K562 (cell line): ENCODE measurements around the gene PEPD. TPM values are rescaled to one million over a fixed set of nuclear protein-coding genes. Genes with fewer than 3 reads are reported as not detected.

ENCODE experiments used
- ATAC-seq: fragments of 200-7000 bp; cut with Tn5 transposase; 3 replicates; pipeline ENCODE4 v1.9.1; 2020; ENCODE audit warnings: moderate library complexity
- BruUV-seq: library from RNA; stranded (reverse); fragments of 400-500 nt; replicated peaks from 2 replicates; lab custom pipeline; 2021; lab: Mats Ljungman, UMichigan
- CTCF ChIA-PET: fragments of 300-600 bp; formaldehyde crosslinking; extraction: SDS; loops from one replicate; lab custom pipeline; 2021; ENCODE audit warnings: low intra/inter-chr PET ratio; lab: Yijun Ruan, JAX
- POLR2A ChIA-PET: fragments of 300-600, 350-650 bp; sonication (Branson Sonifier 250); formaldehyde crosslinking; extraction: SDS; loops from one replicate; lab custom pipeline; 2021; ENCODE audit warnings: antibody characterized with exemption, inconsistent platforms; lab: Yijun Ruan, JAX
- DNase-seq, 4 experiments: peaks; one replicate each; pipeline versions ENCODE4 v3.0.0 to v3.0.0-alpha.2; 2011 to 2018; ENCODE audit warnings: low spot score in 3 of 4, mixed read lengths in 3 of 4; ENCODE audit errors: extremely low read depth in 1 of 4
- FAIRE-seq: peaks from 2 replicates; lab custom pipeline; 2011; peaks lifted over from hg19 to GRCh38; lab: Jason Lieb, UNC
- H2AFZ ChIP-seq: 2 replicates; pipeline ENCODE4 v1.6.0; 2011; ENCODE audit warnings: low read depth, low read length, control low read depth, inconsistent platforms
- H3K27ac ChIP-seq: fragments of 200-600 bp; 3 replicates; pipeline ENCODE4 v1.8.0; 2011; ENCODE audit warnings: low read depth, mild to moderate bottlenecking, control low read depth, inconsistent platforms, low read length, moderate library complexity, mixed read lengths; ENCODE audit errors: extremely low read depth
- H3K27me3 ChIP-seq, 2 experiments: fragments of 300-600 bp in 1 of 2; 2 replicates in 1 of 2; 3 replicates in 1 of 2; pipeline versions ENCODE4 v1.6.0 to v1.8.0; 2011; ENCODE audit warnings: inconsistent platforms in 2 of 2, low read length in 2 of 2, mild to moderate bottlenecking in 1 of 2, mixed read lengths in 1 of 2, moderate library complexity in 1 of 2; ENCODE audit not compliant: control insufficient read depth in 2 of 2, insufficient read depth in 2 of 2
- H3K36me3 ChIP-seq: fragments of 300-600 bp; 3 replicates; pipeline ENCODE4 v1.8.0; 2011; ENCODE audit warnings: mild to moderate bottlenecking, low read length, inconsistent platforms; ENCODE audit not compliant: control insufficient read depth, insufficient read depth
- H3K4me1 ChIP-seq, 2 experiments: fragments of 200-600 bp in 1 of 2; replicated peaks in 1 of 2; 2 replicates in 1 of 2; 3 replicates in 1 of 2; pipeline versions ENCODE4 v1.5.1 to v1.8.0; 2011; ENCODE audit warnings: inconsistent platforms in 2 of 2, low read length in 2 of 2, mild to moderate bottlenecking in 1 of 2, mixed read lengths in 1 of 2, moderate library complexity in 1 of 2; ENCODE audit not compliant: control insufficient read depth in 2 of 2, insufficient read depth in 2 of 2
- H3K4me2 ChIP-seq: 2 replicates; pipeline ENCODE4 v1.6.1; 2011; ENCODE audit warnings: low read length, control low read depth, inconsistent platforms, mixed read lengths; ENCODE audit not compliant: insufficient read depth
- H3K4me3 ChIP-seq: fragments of 200-600 bp; sonication (generic), shearing (Covaris generic); 2 replicates; pipeline ENCODE4 v1.5.1; 2016; ENCODE audit warnings: control low read depth, inconsistent platforms
- H3K79me2 ChIP-seq: fragments of 200-600 bp; 3 replicates; pipeline ENCODE4 v1.8.0; 2011; ENCODE audit warnings: low read length, inconsistent platforms; ENCODE audit not compliant: control insufficient read depth, insufficient read depth
- H3K9ac ChIP-seq, 2 experiments: 2 replicates each; pipeline versions ENCODE4 v1.6.0 to v1.6.1; 2011; ENCODE audit warnings: low read depth in 2 of 2, low read length in 2 of 2, control low read depth in 1 of 2, inconsistent platforms in 1 of 2, mild to moderate bottlenecking in 1 of 2, mixed read lengths in 1 of 2; ENCODE audit not compliant: insufficient read depth in 1 of 2
- H3K9me1 ChIP-seq: one replicate; pipeline ENCODE4 v1.6.0; 2011; ENCODE audit warnings: inconsistent platforms, mild to moderate bottlenecking, low read length, moderate library complexity; ENCODE audit not compliant: control insufficient read depth, insufficient read depth
- H3K9me3 ChIP-seq: replicated peaks from 2 replicates; pipeline ENCODE4 v1.5.1; 2011; ENCODE audit warnings: low read depth, low read length, inconsistent platforms; ENCODE audit not compliant: control insufficient read depth, insufficient read depth
- H4K20me1 ChIP-seq: replicated peaks from 2 replicates; pipeline ENCODE4 v1.6.1; 2011; ENCODE audit warnings: low read length, inconsistent platforms, mixed read lengths; ENCODE audit not compliant: control insufficient read depth, insufficient read depth
- ARID1B ChIP-seq: fragments of 450-650 bp; IDR thresholded peaks from 2 replicates; pipeline ENCODE4 v1.6.1; 2016; ENCODE audit warnings: antibody characterized with exemption, mild to moderate bottlenecking, inconsistent platforms
- BMI1 ChIP-seq: fragments of 150-350 bp; IDR thresholded peaks from 2 replicates; pipeline ENCODE4 v1.6.1; 2014; ENCODE audit warnings: low read length
- CBX8 ChIP-seq: fragments of 200-600 bp; sonication (generic); IDR thresholded peaks from 2 replicates; pipeline ENCODE4 v1.6.1; 2012; ENCODE audit warnings: borderline replicate concordance, mixed run types, low read depth, mild to moderate bottlenecking, moderate library complexity, mixed read lengths, low read length, control low read depth, inconsistent platforms; ENCODE audit not compliant: poor library complexity, severe bottlenecking; ENCODE audit errors: extremely low read depth
- CCAR2 ChIP-seq: fragments of 200-400 bp; formaldehyde crosslinking; IDR thresholded peaks from 2 replicates; pipeline ENCODE4 v1.6.1; 2017; ENCODE audit warnings: mild to moderate bottlenecking, low read depth, low read length
- DIDO1 ChIP-seq: fragments of 450-650 bp; IDR thresholded peaks from 2 replicates; pipeline ENCODE4 v1.6.1; 2016; ENCODE audit warnings: low read depth, missing biosample characterization, missing genetic modification characterization
- ERF ChIP-seq: fragments of 450-650 bp; formaldehyde crosslinking; IDR thresholded peaks from 2 replicates; pipeline ENCODE4 v1.4.0; 2020; ENCODE audit warnings: mild to moderate bottlenecking, mixed read lengths
- HDAC8 ChIP-seq: fragments of 450-650 bp; IDR thresholded peaks from 2 replicates; pipeline ENCODE4 v1.6.1; 2016; ENCODE audit warnings: mild to moderate bottlenecking, missing genetic modification characterization, moderate library complexity, missing compliant biosample characterization
- HES1 ChIP-seq: fragments of 450-650 bp; IDR thresholded peaks from 2 replicates; pipeline ENCODE4 v1.6.1; 2016; ENCODE audit warnings: low read depth, mild to moderate bottlenecking, moderate library complexity
- HMG20A ChIP-seq: fragments of 450-650 bp; formaldehyde crosslinking; conservative IDR thresholded peaks from 2 replicates; pipeline ENCODE4 v1.4.0; 2020; ENCODE audit warnings: mild to moderate bottlenecking, mixed read lengths
- IRF2 ChIP-seq: sonication (generic); formaldehyde crosslinking; IDR thresholded peaks from 2 replicates; pipeline ENCODE4 v1.8.1; 2022; ENCODE audit warnings: mild to moderate bottlenecking, missing genetic modification reagents
- KLF13 ChIP-seq: fragments of 450-650 bp; IDR thresholded peaks from 2 replicates; pipeline ENCODE4 v1.6.1; 2016; ENCODE audit warnings: missing genetic modification characterization, low read depth, mild to moderate bottlenecking, missing compliant biosample characterization, moderate library complexity, borderline replicate concordance
- MCM2 ChIP-seq: fragments of 450-650 bp; IDR thresholded peaks from 2 replicates; pipeline ENCODE4 v1.6.1; 2017; ENCODE audit warnings: low read depth, mild to moderate bottlenecking
- MED1 ChIP-seq: sonication (generic); formaldehyde crosslinking; IDR thresholded peaks from 2 replicates; pipeline ENCODE4 v1.8.1; 2023; ENCODE audit warnings: missing genetic modification reagents, borderline replicate concordance
- NEUROD1 ChIP-seq: fragments of 150-350 bp; IDR thresholded peaks from 2 replicates; pipeline ENCODE4 v1.6.1; 2014; ENCODE audit warnings: borderline replicate concordance, low read length, low read depth; ENCODE audit not compliant: partially characterized antibody
- NFE2L1 ChIP-seq: fragments of 450-650 bp; IDR thresholded peaks from 2 replicates; pipeline ENCODE4 v1.6.1; 2016; ENCODE audit warnings: missing genetic modification characterization, low read depth, mild to moderate bottlenecking, missing compliant biosample characterization, moderate library complexity, borderline replicate concordance
- SMARCA5 ChIP-seq: fragments of 450-650 bp; IDR thresholded peaks from 2 replicates; pipeline ENCODE4 v1.6.1; 2016
- ZBTB34 ChIP-seq: fragments of 250-450 bp; sonication (Bioruptor Pico); IDR thresholded peaks from 2 replicates; pipeline ENCODE4 v1.8.0; 2021; ENCODE audit warnings: mild to moderate bottlenecking, moderate library complexity
- ZNF778 ChIP-seq: fragments of 450-650 bp; formaldehyde crosslinking; IDR thresholded peaks from 2 replicates; pipeline ENCODE4 v1.4.0; 2020; ENCODE audit warnings: mild to moderate bottlenecking, moderate library complexity
- whole genome bisulfite sequencing: fragments of 100-300 bp; shearing (Covaris generic); methylation state at CpG from one replicate; pipeline ENCODE4 v1.1.6; 2016; ENCODE audit warnings: low coverage, mixed read lengths; ENCODE audit not compliant: insufficient coverage; ENCODE audit errors: missing lambda C conversion rate; 5-methylcytosine and 5-hydroxymethylcytosine counted together
- in situ Hi-C: fragments of 300-500 bp; cut with MboI; formaldehyde crosslinking; loops from 4 replicates; pipeline ENCODE4 v1.15.0; 2018; ENCODE audit warnings: inconsistent platforms, mixed read lengths
- intact Hi-C: fragments of 100-400 bp; cut with micrococcal nuclease; formaldehyde crosslinking; loops from 2 replicates; pipeline ENCODE4 v1.14.2; 2022
- polyA plus RNA-seq, 8 experiments: library from polyadenylated mRNA; depleted of rRNA in 4 of 8; stranded (reverse) in 5 of 8; unstranded in 3 of 8; fragments of >200 nt; fragmentation: Nextera tagmentation in 2 of 8; fragmentation: Illumina TruSeq in 1 of 8; extraction: Ambion mirVana in 2 of 8; extraction: Trizol in 1 of 8; gene quantifications; 2 replicates each; pipeline versions ENCODE4 v1.2.1 to v1.2.3, GENCODE V29; 2011 to 2014; ENCODE audit warnings: inconsistent platforms in 1 of 8, missing spikeins in 1 of 8
- total RNA-seq, 7 experiments: library from RNA; depleted of rRNA in 6 of 7; stranded (reverse); fragments of >200 nt in 6 of 7; fragmentation: Illumina TruSeq in 2 of 7; extraction: Trizol in 2 of 7; gene quantifications; 2 replicates each; pipeline versions ENCODE4 v1.2.1 to v1.2.3, GENCODE V29; 2011 to 2021; ENCODE audit warnings: low replicate concordance in 1 of 7

Gene PEPD
- total and polyA plus RNA-seq, 9 of the 15 experiments (the other 6 are each of a cell fraction or from before 2014, with no cell fraction given), result 1.3 to 19.2 (median 16.0) TPM

GRCh38 chr19:33467851-33468250 lies 53.7 kb downstream of the PEPD start:
- intact Hi-C loops, result no loop called here
- no peaks in the 10 kb centered on the region for H3K9me3 ChIP-seq
- no peak overlapping the region for H2AFZ ChIP-seq
- no peak overlapping the region for H3K4me2 ChIP-seq
- H3K27me3 ChIP-seq, result peaks cover 7 to 27% of the 10 kb centered on the region in 2 experiments; a peak in 2 of 5 replicates
- ChIA-PET POLR2A (interaction anchor here (0.7 kb wide), 2 partner anchors 110 to 247 kb away, joined by 3 read pairs; no protein-coding TSS in a partner anchor), CTCF (no interaction called here)
- H3K4me1 ChIP-seq, result peaks cover 0 to 4% of the 10 kb centered on the region in 2 experiments; a peak in 2 of 5 replicates
- H3K36me3 ChIP-seq, result no peaks in the 10 kb centered on the region
- H3K79me2 ChIP-seq, result no peaks in the 10 kb centered on the region
- peaks cover 18% of the 10 kb centered on the region for H4K20me1 ChIP-seq
- in situ Hi-C loops, result no loop called here
- H3K27ac ChIP-seq, result no peak overlapping the region
- BruUV-seq, result no TSS peak
- TF ChIP-seq BMI1 (no peak), HDAC8 (tag) (no peak), MCM2 (no peak), IRF2 (CRISPR knock-in tag) (no peak), DIDO1 (no peak), MED1 (CRISPR knock-in tag) (no peak), NEUROD1 (no peak), CBX8 (no peak), KLF13 (no peak), ZBTB34 (no peak), CCAR2 (no peak), SMARCA5 (no peak), ARID1B (no peak), HES1 (no peak), ERF (CRISPR knock-in tag) (no peak), HMG20A (CRISPR knock-in tag) (no peak), ZNF778 (CRISPR knock-in tag) (no peak), NFE2L1 (tag) (no peak)
- H3K9me1 ChIP-seq, result no peaks in the 10 kb centered on the region
- WGBS, result 6% methylated on average over 11 of the region's 11 CpGs
- FAIRE-seq (no peak), DNase-seq (no peak), ATAC-seq (no peak)
- no peak overlapping the region for H3K9ac ChIP-seq
- no peak overlapping the region for H3K4me3 ChIP-seq
